Measurements from ENCODE around the gene CACNB3.

Gene CACNB3

GRCh38 chr12:48782457-48783395, 35.6 kb upstream of the CACNB3 start:
- ATAC-seq (no peak), DNase-seq (no peak)
- no peaks in the 10 kb centered on the region for H3K4me1 Mint-ChIP-seq
- no peak overlapping the region for H3K4me3 Mint-ChIP-seq
- no peak overlapping the region for H3K27ac Mint-ChIP-seq
- H3K36me3 Mint-ChIP-seq (ENCODE audit: low read depth), result no peaks in the 10 kb centered on the region
- H3K9me3 Mint-ChIP-seq, result no peaks in the 10 kb centered on the region
- peaks cover 33% of the 10 kb centered on the region for H3K27me3 Mint-ChIP-seq

- ATAC-seq, result no peak
- H3K27ac Mint-ChIP-seq, result no peak overlapping the region
These were observed 34.9 kb upstream of the CACNB3 start for GRCh38 chr12:48783432-48783831.

GRCh38 chr12:48786591-48787544, 31.4 kb upstream of the CACNB3 start:
- DNase-seq (no peak), ATAC-seq (peak; percentile 13)
- no peaks in the 10 kb centered on the region for H3K9me3 Mint-ChIP-seq
- H3K27me3 Mint-ChIP-seq, result peaks cover 58% of the 10 kb centered on the region
- no peak overlapping the region for H3K4me3 Mint-ChIP-seq
- peaks cover 3% of the 10 kb centered on the region for H3K4me1 Mint-ChIP-seq
- H3K27ac Mint-ChIP-seq, result no peak overlapping the region
- H3K36me3 Mint-ChIP-seq (ENCODE audit: low read depth), result no peaks in the 10 kb centered on the region

More at GRCh38 chr12:48783432-48783831, 34.9 kb upstream of the CACNB3 start:
- H3K36me3 Mint-ChIP-seq (ENCODE audit: low read depth), result no peaks in the 10 kb centered on the region
- no peak for DNase-seq
- no peaks in the 10 kb centered on the region for H3K4me1 Mint-ChIP-seq
- H3K9me3 Mint-ChIP-seq, result no peaks in the 10 kb centered on the region
- peaks cover 40% of the 10 kb centered on the region for H3K27me3 Mint-ChIP-seq
- H3K4me3 Mint-ChIP-seq, result no peak overlapping the region

GRCh38 chr12:48787791-48788523, 30.3 kb upstream of the CACNB3 start:
- H3K36me3 Mint-ChIP-seq (ENCODE audit: low read depth), result no peaks in the 10 kb centered on the region
- H3K27ac Mint-ChIP-seq, result no peak overlapping the region
- no peak for ATAC-seq
- peaks cover 60% of the 10 kb centered on the region for H3K27me3 Mint-ChIP-seq
- H3K4me3 Mint-ChIP-seq, result peak overlapping the region; percentile 43
- peaks cover 3% of the 10 kb centered on the region for H3K4me1 Mint-ChIP-seq
- H3K9me3 Mint-ChIP-seq, result no peaks in the 10 kb centered on the region
- no peak for DNase-seq

- H3K4me1 Mint-ChIP-seq, result peaks cover 3% of the 10 kb centered on the region
- H3K4me3 Mint-ChIP-seq, result peak overlapping the region; percentile 43
- ATAC-seq, result no peak
- DNase-seq, result no peak
- H3K27ac Mint-ChIP-seq, result no peak overlapping the region
- peaks cover 59% of the 10 kb centered on the region for H3K27me3 Mint-ChIP-seq
- H3K9me3 Mint-ChIP-seq, result no peaks in the 10 kb centered on the region
- no peaks in the 10 kb centered on the region for H3K36me3 Mint-ChIP-seq (ENCODE audit: low read depth)
These were observed 29.8 kb upstream of the CACNB3 start for GRCh38 chr12:48788524-48788853.

GRCh38 chr12:48788854-48789775, 29.2 kb upstream of the CACNB3 start, which contains the start of gene ADCY6:
Gene ADCY6, minus strand, starts transcription at chr12:48789089. Its CDS starts 5,655 bp downstream, at chr12:48783434.
- ATAC-seq (no peak), DNase-seq (no peak)
- H3K27me3 Mint-ChIP-seq, result peaks cover 60% of the 10 kb centered on the region
- peaks cover 3% of the 10 kb centered on the region for H3K4me1 Mint-ChIP-seq
- H3K9me3 Mint-ChIP-seq, result no peaks in the 10 kb centered on the region
- no peaks in the 10 kb centered on the region for H3K36me3 Mint-ChIP-seq (ENCODE audit: low read depth)
- peak within 1 kb of the TSS; percentile 43 for H3K4me3 Mint-ChIP-seq
- H3K27ac Mint-ChIP-seq, result no peak within 1 kb of the TSS

GRCh38 chr12:48789858-48790326, 28.4 kb upstream of the CACNB3 start:
- peaks cover 3% of the 10 kb centered on the region for H3K4me1 Mint-ChIP-seq
- H3K27me3 Mint-ChIP-seq, result peaks cover 56% of the 10 kb centered on the region
- H3K9me3 Mint-ChIP-seq, result no peaks in the 10 kb centered on the region
- ATAC-seq (no peak), DNase-seq (no peak)
- H3K27ac Mint-ChIP-seq, result no peak overlapping the region
- no peaks in the 10 kb centered on the region for H3K36me3 Mint-ChIP-seq (ENCODE audit: low read depth)
- no peak overlapping the region for H3K4me3 Mint-ChIP-seq

- H3K36me3 Mint-ChIP-seq (ENCODE audit: low read depth), result no peaks in the 10 kb centered on the region
- DNase-seq (no peak), ATAC-seq (no peak)
- H3K4me1 Mint-ChIP-seq, result peaks cover 15% of the 10 kb centered on the region
- H3K4me3 Mint-ChIP-seq, result no peak overlapping the region
- H3K27me3 Mint-ChIP-seq, result peaks cover 27% of the 10 kb centered on the region
- no peaks in the 10 kb centered on the region for H3K9me3 Mint-ChIP-seq
- no peak overlapping the region for H3K27ac Mint-ChIP-seq
These were observed 24.6 kb upstream of the CACNB3 start for GRCh38 chr12:48793696-48794095.

GRCh38 chr12:48794870-48795269, 23.4 kb upstream of the CACNB3 start:
- Mint-ChIP-seq H3K27me3 (peaks cover 21% of the 10 kb centered on the region), H3K36me3 (ENCODE audit: low read depth) (no peaks in the 10 kb centered on the region), H3K4me3 (no peak overlapping the region), H3K4me1 (peaks cover 13% of the 10 kb centered on the region), H3K27ac (no peak overlapping the region), H3K9me3 (no peaks in the 10 kb centered on the region)
- DNase-seq, result no peak
- no peak for ATAC-seq

GRCh38 chr12:48795550-48796455, 22.5 kb upstream of the CACNB3 start:
- peak; percentile 53 for ATAC-seq
- H3K4me3 Mint-ChIP-seq, result no peak overlapping the region
- H3K36me3 Mint-ChIP-seq (ENCODE audit: low read depth), result no peaks in the 10 kb centered on the region
- H3K9me3 Mint-ChIP-seq, result no peaks in the 10 kb centered on the region
- H3K27me3 Mint-ChIP-seq, result peaks cover 14% of the 10 kb centered on the region
- peak; percentile 55 for DNase-seq
- no peak overlapping the region for H3K27ac Mint-ChIP-seq
- H3K4me1 Mint-ChIP-seq, result peaks cover 12% of the 10 kb centered on the region

- H3K27ac Mint-ChIP-seq, result peak overlapping the region; percentile 18
- peaks cover 11% of the 10 kb centered on the region for H3K27me3 Mint-ChIP-seq
- peaks cover 12% of the 10 kb centered on the region for H3K4me1 Mint-ChIP-seq
- no peaks in the 10 kb centered on the region for H3K9me3 Mint-ChIP-seq
- no peaks in the 10 kb centered on the region for H3K36me3 Mint-ChIP-seq (ENCODE audit: low read depth)
- DNase-seq (peak; percentile 51), ATAC-seq (peak; percentile 96)
- no peak overlapping the region for H3K4me3 Mint-ChIP-seq
These were observed 21.3 kb upstream of the CACNB3 start for GRCh38 chr12:48796976-48797375.

GRCh38 chr12:48800457-48800856, 17.8 kb upstream of the CACNB3 start:
- peaks cover 1% of the 10 kb centered on the region for H3K27me3 Mint-ChIP-seq
- no peak overlapping the region for H3K27ac Mint-ChIP-seq
- H3K4me3 Mint-ChIP-seq, result no peak overlapping the region
- H3K36me3 Mint-ChIP-seq (ENCODE audit: low read depth), result no peaks in the 10 kb centered on the region
- H3K9me3 Mint-ChIP-seq, result no peaks in the 10 kb centered on the region
- peaks cover 16% of the 10 kb centered on the region for H3K4me1 Mint-ChIP-seq
- DNase-seq (no peak), ATAC-seq (no peak)

Measured in activated naive CD8-positive, alpha-beta T cell treated with anti-CD3 and anti-CD28 coated beads, Interleukin-2, amount 50 U/mL, for 24 hours (primary cell).